MM.1S (cell line): Measurements from ENCODE around the gene LMX1B.

Source experiments
- DNase-seq: peaks from one replicate; pipeline ENCODE4 v3.0.0-alpha.2; 2015
- H2AFZ ChIP-seq: fragments of 300-600 bp; sonication (generic); 2 replicates; pipeline ENCODE4 v1.6.0; 2016; ENCODE audit warnings: antibody characterized with exemption, low read length
- H3F3A ChIP-seq: fragments of 300-600 bp; sonication (generic); 2 replicates; pipeline ENCODE4 v1.6.1; 2016; ENCODE audit warnings: mild to moderate bottlenecking, antibody characterized with exemption, low read length, moderate library complexity, mixed read lengths; ENCODE audit not compliant: insufficient read depth
- H3K27ac ChIP-seq: fragments of 300-600 bp; sonication (generic); 2 replicates; pipeline ENCODE4 v1.5.1; 2016; ENCODE audit warnings: mild to moderate bottlenecking, low read length
- H3K27me3 ChIP-seq: fragments of 300-600 bp; sonication (generic); replicated peaks from 2 replicates; pipeline ENCODE4 v1.6.0; 2016; ENCODE audit warnings: low read length; ENCODE audit not compliant: insufficient read depth
- H3K36me3 ChIP-seq: fragments of 300-600 bp; sonication (generic); replicated peaks from 2 replicates; pipeline ENCODE4 v1.6.1; 2016; ENCODE audit warnings: mild to moderate bottlenecking, low read length, mixed read lengths; ENCODE audit not compliant: insufficient read depth
- H3K4me1 ChIP-seq: fragments of 300-600 bp; sonication (generic); 2 replicates; pipeline ENCODE4 v1.6.1; 2016; ENCODE audit warnings: low read length, mixed read lengths
- H3K4me2 ChIP-seq: fragments of 300-600 bp; sonication (generic); 2 replicates; pipeline ENCODE4 v1.6.0; 2016; ENCODE audit warnings: low read depth, low read length
- H3K4me3 ChIP-seq: fragments of 300-600 bp; sonication (generic); 2 replicates; pipeline ENCODE4 v1.5.1; 2016; ENCODE audit warnings: low read length, mixed read lengths
- H3K79me2 ChIP-seq: fragments of 300-600 bp; sonication (generic); 2 replicates; pipeline ENCODE4 v1.6.1; 2016; ENCODE audit warnings: mixed run types, low read length, mixed read lengths
- H3K9ac ChIP-seq: fragments of 300-600 bp; sonication (generic); 2 replicates; pipeline ENCODE4 v1.6.1; 2016; ENCODE audit warnings: low read length, mixed read lengths
- H3K9me2 ChIP-seq: fragments of 300-600 bp; sonication (generic); replicated peaks from 2 replicates; pipeline ENCODE4 v1.6.1; 2016; ENCODE audit warnings: mild to moderate bottlenecking, low read length, mixed read lengths; ENCODE audit not compliant: insufficient read depth
- H3K9me3 ChIP-seq: fragments of 300-600 bp; sonication (generic); replicated peaks from 2 replicates; pipeline ENCODE4 v1.6.1; 2016; ENCODE audit warnings: mild to moderate bottlenecking, low read length, mixed read lengths; ENCODE audit not compliant: insufficient read depth
- H4K20me1 ChIP-seq: fragments of 300-600 bp; sonication (generic); 2 replicates; pipeline ENCODE4 v1.6.1; 2016; ENCODE audit warnings: mild to moderate bottlenecking, low read length, moderate library complexity, mixed read lengths; ENCODE audit not compliant: insufficient read depth
- EZH2 ChIP-seq: fragments of 300-600 bp; sonication (generic); optimal IDR thresholded peaks from 2 replicates; pipeline ENCODE3; 2017; ENCODE audit warnings: low read depth, mild to moderate bottlenecking, antibody characterized with exemption, low read length, mixed read lengths
- EZH2phosphoT487 ChIP-seq: fragments of 300-600 bp; sonication (generic); IDR thresholded peaks from 2 replicates; pipeline ENCODE4 v1.6.1; 2018; ENCODE audit warnings: antibody characterized with exemption, low read length
- TF ChIP-seq, protein P1 (sequence below): fragments of 300-600 bp; sonication (generic); IDR thresholded peaks from 2 replicates; pipeline ENCODE4 v1.5.1; 2016; ENCODE audit warnings: antibody characterized with exemption, low read length, mixed read lengths

Gene LMX1B

DNA sequence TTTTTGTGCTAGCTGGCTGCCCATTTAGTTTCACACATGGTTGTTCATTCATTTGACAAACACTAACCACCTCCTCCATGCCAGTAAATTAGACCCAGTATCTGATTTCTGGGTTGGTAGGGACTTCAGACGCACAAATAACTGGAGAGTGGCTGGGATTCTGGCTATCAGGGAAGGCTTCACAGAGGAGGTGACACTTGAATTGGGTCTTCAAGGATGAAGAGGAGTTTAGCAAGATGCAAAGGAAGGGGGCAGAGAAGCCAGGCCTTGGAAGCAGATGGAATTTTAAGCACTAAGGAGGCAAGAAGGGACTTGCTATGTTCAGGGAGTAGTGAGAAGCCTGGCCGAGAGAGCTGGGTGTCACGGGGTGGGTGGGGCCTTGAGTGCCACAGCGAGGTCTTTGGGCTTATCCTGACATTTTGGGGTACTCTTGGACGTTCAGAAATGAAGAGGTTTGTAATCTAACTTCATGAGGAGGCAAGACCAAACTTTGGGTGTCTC is 71.3 kb downstream of the LMX1B start:
- H3K9me3 ChIP-seq = no peaks in the 10 kb centered on the region
- no peak for TF ChIP-seq EZH2
- TF ChIP-seq, protein P1, sequence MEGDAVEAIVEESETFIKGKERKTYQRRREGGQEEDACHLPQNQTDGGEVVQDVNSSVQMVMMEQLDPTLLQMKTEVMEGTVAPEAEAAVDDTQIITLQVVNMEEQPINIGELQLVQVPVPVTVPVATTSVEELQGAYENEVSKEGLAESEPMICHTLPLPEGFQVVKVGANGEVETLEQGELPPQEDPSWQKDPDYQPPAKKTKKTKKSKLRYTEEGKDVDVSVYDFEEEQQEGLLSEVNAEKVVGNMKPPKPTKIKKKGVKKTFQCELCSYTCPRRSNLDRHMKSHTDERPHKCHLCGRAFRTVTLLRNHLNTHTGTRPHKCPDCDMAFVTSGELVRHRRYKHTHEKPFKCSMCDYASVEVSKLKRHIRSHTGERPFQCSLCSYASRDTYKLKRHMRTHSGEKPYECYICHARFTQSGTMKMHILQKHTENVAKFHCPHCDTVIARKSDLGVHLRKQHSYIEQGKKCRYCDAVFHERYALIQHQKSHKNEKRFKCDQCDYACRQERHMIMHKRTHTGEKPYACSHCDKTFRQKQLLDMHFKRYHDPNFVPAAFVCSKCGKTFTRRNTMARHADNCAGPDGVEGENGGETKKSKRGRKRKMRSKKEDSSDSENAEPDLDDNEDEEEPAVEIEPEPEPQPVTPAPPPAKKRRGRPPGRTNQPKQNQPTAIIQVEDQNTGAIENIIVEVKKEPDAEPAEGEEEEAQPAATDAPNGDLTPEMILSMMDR = no peak
- TF ChIP-seq EZH2phosphoT487 = no peak
- peaks cover 91% of the 10 kb centered on the region for H3K27me3 ChIP-seq
- no peaks in the 10 kb centered on the region for H3F3A ChIP-seq
- no peak for DNase-seq
- no peaks in the 10 kb centered on the region for H3K79me2 ChIP-seq
- no peaks in the 10 kb centered on the region for H3K36me3 ChIP-seq
- H3K4me2 ChIP-seq = no peak overlapping the region
- H3K4me1 ChIP-seq = no peaks in the 10 kb centered on the region
- H3K9ac ChIP-seq = no peak overlapping the region
- no peaks in the 10 kb centered on the region for H4K20me1 ChIP-seq
- no peak overlapping the region for H3K27ac ChIP-seq
- no peaks in the 10 kb centered on the region for H3K9me2 ChIP-seq
- H3K4me3 ChIP-seq = no peak overlapping the region
- no peak overlapping the region for H2AFZ ChIP-seq

- DNase-seq = no peak
- peaks cover 96% of the 10 kb centered on the region for H3K27me3 ChIP-seq
- no peaks in the 10 kb centered on the region for H3K79me2 ChIP-seq
- H3K9me3 ChIP-seq = no peaks in the 10 kb centered on the region
- H3K9me2 ChIP-seq = no peaks in the 10 kb centered on the region
- no peak overlapping the region for H2AFZ ChIP-seq
- no peaks in the 10 kb centered on the region for H3F3A ChIP-seq
- no peak overlapping the region for H3K4me3 ChIP-seq
- H3K9ac ChIP-seq = no peak overlapping the region
- no peak overlapping the region for H3K4me2 ChIP-seq
- no peaks in the 10 kb centered on the region for H3K4me1 ChIP-seq
- TF ChIP-seq, protein P1 = no peak
- no peak for TF ChIP-seq EZH2phosphoT487
- TF ChIP-seq EZH2 = no peak
- H4K20me1 ChIP-seq = no peaks in the 10 kb centered on the region
- no peaks in the 10 kb centered on the region for H3K36me3 ChIP-seq
- no peak overlapping the region for H3K27ac ChIP-seq
Observed at GRCh38 chr9:126687930-126688461, 74.3 kb downstream of the LMX1B start.

- Histone ChIP-seq H2AFZ (no peak overlapping the region), H3K36me3 (no peaks in the 10 kb centered on the region), H3K27ac (no peak overlapping the region), H3K4me3 (no peak overlapping the region), H3K79me2 (no peaks in the 10 kb centered on the region), H3K9ac (no peak overlapping the region), H3K4me2 (no peak overlapping the region), H3K27me3 (peaks cover 97% of the 10 kb centered on the region), H4K20me1 (no peaks in the 10 kb centered on the region), H3K4me1 (no peaks in the 10 kb centered on the region), H3F3A (no peaks in the 10 kb centered on the region), H3K9me3 (no peaks in the 10 kb centered on the region), H3K9me2 (no peaks in the 10 kb centered on the region)
- TF ChIP-seq EZH2 = no peak
- TF ChIP-seq, protein P1 = no peak
- TF ChIP-seq EZH2phosphoT487 = no peak
- DNase-seq = no peak
Observed at GRCh38 chr9:126688617-126689016, 74.9 kb downstream of the LMX1B start.
